AML-193 (cell line): ENCODE results near the gene CWC27.
A peak's percentile ranks its signal among the peaks of the same experiment; 100 is the strongest.

ENCODE experiments used
- DNase-seq, 2 experiments: peaks; one replicate each; lab custom pipeline; 2025; lab: John Stamatoyannopoulos, UW

CWC27 gene

GRCh38 chr5:65035211-65036206, 266.8 kb downstream of the CWC27 start:
- peak; percentile 45 to 50 for DNase-seq

DNA sequence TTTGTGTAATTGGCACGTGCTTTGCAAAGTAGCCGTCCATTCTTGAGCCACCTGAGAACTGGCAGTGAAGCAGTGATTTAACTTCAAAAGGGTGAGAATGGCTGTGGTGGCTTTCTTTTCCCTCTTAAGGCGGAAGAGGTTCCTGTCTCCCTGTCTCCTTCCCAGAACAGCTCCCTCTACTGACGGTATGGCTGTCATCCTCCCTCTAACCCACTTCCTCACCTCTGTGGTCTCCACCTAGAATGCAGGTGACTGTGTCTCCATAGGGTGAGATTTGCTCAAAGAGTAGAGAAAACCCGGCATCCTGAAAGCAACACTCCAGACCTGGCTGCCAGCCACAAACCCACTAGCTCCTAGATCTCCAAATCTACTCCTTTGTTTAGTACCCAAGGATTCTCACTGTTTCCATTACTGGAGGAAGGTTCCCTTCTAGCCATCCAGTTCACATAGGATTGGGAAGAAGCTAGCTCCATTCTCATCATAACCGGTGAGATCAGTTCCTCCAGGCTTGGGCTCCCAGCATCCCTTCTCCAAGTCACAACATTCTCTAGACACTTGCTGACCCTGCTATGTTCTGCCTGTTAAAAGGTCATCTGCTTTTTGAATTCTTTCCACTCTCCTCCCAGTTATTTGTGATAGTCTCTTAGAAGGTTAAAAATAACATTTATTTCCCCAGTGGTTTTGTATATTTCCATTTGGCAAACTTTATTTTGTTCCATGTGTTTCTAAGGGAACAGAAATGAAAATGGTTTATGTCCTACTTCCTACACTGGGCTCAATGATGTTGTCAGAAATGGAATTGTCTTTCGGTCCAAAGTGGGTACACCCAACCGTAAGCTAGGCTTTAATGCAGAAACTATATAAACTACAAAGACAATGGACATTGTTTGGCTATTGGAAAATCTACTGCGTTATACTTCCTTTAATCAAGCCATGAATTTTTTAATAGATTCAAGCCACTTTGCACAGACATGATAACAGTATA, 269.4 kb downstream of the CWC27 start:
- no peak for DNase-seq

- peak; percentile 41 to 56 for DNase-seq
These were observed 272.8 kb downstream of the CWC27 start for GRCh38 chr5:65041296-65042158.

GRCh38 chr5:65043843-65044359, 275.2 kb downstream of the CWC27 start:
- DNase-seq = no peak

DNA sequence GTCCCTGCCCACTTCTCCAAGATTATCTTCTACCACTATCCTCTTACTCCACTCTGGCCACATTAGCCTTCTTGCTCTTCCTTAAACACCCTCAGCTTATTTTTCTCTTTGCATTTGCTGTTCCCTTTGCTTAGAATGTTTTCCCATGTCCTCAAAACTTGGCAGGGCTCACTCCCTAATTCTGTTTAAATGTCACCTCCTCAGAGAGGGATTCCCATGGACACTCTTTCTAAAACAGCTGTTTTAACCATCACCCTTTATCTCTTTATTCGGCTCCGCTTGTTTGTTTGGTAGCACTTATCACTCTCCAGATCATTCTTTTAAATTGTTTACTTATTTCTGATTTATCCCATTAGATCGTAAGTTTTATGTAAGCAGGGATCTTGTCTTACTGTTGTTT, 278.5 kb downstream of the CWC27 start:
- DNase-seq = no peak

DNA sequence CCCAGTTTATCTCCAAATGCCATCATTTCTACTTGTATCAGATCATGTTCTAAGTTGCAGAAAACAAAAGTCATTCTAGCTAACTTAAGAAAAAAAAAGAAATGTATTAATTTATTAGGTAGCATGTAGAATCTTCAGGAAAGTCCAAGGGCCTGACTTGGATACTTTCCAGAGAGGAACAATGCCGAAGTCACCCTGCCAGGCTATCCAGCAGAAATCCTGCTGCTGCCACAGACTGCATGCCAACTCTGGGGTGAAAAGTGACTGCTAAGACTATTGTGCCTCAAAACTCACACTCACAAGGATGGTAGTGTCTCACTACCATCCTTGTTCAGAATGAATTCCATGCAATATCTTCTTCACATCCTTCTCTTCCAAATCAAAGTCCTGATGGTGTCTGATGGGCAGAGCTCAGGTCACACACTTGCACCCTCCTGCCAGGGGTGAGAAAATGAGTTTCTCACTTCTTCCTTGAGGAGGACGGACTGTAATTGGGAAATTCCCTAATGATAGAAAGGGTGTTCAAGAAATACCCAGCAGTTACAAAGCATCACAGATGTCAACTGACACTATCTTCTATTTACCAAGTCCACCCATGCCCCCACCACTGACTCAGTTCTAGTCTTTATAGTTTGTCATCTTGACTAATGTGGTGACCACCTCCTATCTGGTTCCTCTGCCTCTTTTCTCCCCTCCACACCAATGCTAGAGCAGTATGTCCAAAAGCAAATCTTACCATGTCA, 279.4 kb downstream of the CWC27 start:
- no peak for DNase-seq

DNA sequence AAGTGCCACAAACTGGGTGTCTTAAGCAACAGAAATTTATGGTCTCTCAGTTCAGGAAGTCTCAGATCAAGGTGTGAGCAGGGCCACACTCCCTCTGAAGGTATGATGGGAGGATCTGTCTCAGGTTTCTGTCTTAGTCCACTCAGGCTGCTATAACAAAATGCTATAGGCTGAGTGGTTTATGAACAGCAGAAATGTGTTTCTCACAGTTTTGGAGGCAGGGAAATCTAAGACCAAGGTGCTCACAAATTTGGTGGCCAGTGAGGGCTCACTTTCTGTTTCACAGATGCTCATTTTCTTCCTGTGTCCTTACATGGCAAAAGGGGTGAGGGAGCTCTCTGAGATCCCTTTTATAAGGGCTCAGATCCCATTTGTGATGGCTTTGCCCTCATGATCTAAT, 281.4 kb downstream of the CWC27 start:
- no peak for DNase-seq

DNA sequence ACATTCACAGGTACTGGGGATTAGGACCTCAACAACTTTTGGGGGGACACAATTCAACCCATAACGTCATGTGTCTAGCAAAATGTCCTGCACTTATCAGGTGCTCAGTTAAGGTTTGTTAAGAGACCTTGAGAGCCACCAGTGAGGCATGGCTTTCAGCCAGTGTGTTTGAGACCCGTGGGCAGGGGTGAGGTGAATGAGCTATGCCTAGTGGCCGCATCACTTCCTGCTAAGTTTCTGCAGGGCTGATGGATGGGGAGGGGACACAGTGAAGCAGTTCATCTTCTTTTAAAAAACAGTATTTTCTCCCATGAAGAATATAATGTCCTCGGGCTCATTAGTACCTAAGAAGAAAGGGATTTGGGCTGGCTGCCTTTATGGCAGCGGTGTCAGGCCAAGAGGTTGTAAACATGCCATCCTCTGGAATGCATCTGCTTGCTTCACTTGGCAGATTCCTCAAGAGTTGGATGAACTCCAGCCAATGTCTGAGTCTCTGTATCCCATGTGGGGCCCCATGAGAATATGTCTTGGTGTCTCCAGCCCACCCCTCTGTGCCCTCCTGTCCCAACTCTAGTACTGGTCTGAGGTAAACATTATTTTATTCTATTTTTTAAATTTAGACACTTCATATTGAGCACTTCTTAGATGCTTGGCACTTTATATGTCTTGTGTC, 282.2 kb downstream of the CWC27 start:
- DNase-seq = no peak

- no peak for DNase-seq
These were observed 287.2 kb downstream of the CWC27 start for GRCh38 chr5:65055938-65056337.

DNA sequence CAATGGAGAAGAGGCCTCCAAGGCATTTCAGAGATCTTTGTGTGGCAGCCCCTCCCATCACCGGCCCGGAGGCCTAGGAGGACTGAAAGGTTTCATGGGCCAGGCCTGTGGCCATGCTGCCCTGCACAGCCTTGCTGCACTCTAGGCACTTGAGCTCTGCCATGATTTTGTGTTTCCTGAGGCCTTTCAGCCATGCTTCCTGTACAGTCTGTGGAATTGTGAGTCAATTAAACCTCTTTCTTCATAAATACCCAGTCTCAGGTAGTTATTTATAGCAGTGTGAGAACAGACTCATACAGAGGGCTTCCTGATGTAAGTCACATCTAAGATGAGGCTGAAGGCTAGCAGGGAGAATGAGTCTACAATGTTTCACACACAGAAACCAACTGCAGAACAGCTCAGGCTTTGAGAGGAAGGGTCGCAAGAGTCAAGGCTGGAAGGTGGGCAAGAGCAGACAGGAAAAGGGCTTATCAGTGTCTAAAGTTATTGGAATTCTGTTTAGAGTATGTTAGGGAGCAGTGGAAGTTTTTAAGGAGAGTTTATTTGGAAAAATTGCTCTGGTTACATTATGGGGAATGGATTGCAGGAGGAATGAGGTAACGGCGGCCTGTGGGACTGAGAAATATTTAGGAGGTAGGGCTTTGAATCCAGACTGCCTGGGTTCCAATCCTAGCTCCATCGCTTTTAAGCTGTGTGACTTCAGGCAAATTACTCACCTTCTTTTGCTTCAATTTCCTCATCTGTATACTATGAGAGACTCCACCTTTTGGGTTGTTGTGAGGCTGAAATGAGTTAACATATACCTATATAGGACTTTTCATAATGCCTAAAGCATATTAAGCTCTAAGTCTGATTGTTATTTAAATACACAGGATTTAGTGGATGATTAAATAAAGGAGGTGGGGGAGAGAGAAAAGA, 291.2 kb downstream of the CWC27 start:
- no peak for DNase-seq

DNA sequence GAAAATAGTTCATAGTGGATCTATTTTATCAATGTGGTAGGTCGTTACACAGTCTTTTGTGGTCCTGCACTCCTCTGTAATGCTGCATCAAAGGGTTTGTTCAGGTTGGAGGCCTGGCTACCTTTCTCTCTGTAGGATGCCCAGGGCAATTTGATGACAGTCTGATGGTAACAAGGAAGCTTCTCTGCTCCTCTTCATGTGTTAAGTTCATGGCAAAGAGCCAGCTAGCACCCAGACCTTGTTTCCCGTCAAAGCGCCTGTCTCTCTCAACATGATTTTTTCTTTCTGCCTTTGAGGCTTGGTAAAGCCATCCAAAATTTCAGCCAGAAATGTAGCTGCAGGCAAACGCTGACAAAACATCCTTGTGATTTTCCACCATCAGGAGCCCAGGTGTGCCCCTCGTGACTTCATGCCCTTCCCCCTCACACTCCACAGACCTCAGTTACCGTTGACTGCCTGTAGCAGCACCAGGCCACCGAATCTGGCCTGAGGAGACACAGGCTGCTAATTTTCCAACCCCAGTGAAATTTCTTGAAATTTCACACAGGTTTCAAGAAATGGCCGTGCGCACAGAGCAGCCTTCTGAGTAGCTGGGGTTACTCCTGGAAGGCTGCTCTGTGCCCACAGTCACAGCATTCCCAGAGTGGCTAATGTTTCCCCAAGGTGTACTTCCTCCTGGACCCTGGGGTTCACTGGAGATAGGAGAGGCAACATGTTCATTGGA, 292.7 kb downstream of the CWC27 start:
- DNase-seq = no peak

DNA sequence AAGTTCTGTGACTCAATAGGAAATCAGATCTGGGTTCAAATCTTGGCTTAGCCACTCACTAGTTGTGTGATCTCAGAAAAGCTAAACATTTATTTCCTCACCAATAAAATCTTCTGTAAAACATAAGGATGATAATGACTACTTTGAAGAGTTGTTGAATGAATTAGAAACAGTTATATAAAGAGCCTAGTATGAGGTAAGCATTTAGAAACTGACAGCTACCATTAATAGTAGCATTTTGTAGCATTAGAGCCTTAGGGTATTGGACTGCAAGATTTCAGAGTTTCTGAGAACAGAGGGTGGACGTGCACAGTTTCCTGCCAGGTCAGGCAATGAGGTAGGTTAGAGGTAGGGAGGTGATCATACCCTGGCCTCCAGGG, 293.2 kb downstream of the CWC27 start:
- no peak for DNase-seq

GRCh38 chr5:65062469-65063083, 293.8 kb downstream of the CWC27 start:
- DNase-seq = no peak

GRCh38 chr5:65065001-65065511, 296.3 kb downstream of the CWC27 start:
- no peak for DNase-seq

- DNase-seq = no peak
These were observed 297.8 kb downstream of the CWC27 start for GRCh38 chr5:65066387-65067146.

DNA sequence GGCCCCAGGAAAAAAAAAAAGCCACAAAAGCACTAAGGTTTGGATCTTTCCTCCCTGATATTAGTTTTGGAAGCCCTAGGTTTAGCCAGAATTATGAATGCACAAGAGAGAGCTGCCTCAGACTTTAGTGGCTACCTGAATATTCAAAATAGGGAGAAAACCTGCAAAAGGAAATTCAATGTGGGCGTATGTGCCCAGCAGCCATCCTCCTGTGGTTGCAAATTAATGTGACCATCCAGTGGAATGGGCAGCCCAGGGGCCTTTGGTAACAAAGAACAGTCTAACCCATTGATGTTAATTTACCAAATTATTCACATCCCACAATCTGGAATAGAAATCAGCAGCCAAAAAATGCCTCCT, 298.4 kb downstream of the CWC27 start:
- no peak for DNase-seq
